Activated CD4-positive, alpha-beta memory T cell treated with anti-CD3 and anti-CD28 coated beads, Interleukin-2, amount 10 ng/mL, durations not matched to agents 7 days and 5 days (primary cell): ENCODE measurements around the gene GNPDA2. TPM values are rescaled to one million over a fixed set of nuclear protein-coding genes. Genes with fewer than 3 reads are reported as not detected.

ENCODE experiments used
- CTCF ChIA-PET: fragments of 350-600 bp; sonication (Branson Sonifier 250); formaldehyde crosslinking; loops from one replicate; lab custom pipeline; 2021; ENCODE audit warnings: antibody characterized with exemption, inconsistent platforms; lab: Charles Lee
- POLR2A ChIA-PET: fragments of 350-600 bp; sonication (Branson Sonifier 250); formaldehyde crosslinking; loops from one replicate; lab custom pipeline; 2021; ENCODE audit warnings: antibody characterized with exemption; lab: Charles Lee
- DNase-seq: peaks from one replicate; pipeline ENCODE4 v3.0.0-alpha.2; 2020
- H3K27ac Mint-ChIP-seq: one replicate; pipeline ENCODE4 v1.8.0; 2021; ENCODE audit warnings: mild to moderate bottlenecking, mixed read lengths
- H3K27me3 Mint-ChIP-seq: one replicate; pipeline ENCODE4 v1.8.0; 2021; ENCODE audit warnings: mixed read lengths
- H3K36me3 Mint-ChIP-seq: one replicate; pipeline ENCODE4 v1.8.0; 2021; ENCODE audit warnings: low read depth, mixed read lengths
- H3K4me1 Mint-ChIP-seq: one replicate; pipeline ENCODE4 v1.8.0; 2021; ENCODE audit warnings: mixed read lengths
- H3K4me3 Mint-ChIP-seq: one replicate; pipeline ENCODE4 v1.8.0; 2021; ENCODE audit warnings: mild to moderate bottlenecking, mixed read lengths
- H3K9me3 Mint-ChIP-seq: one replicate; pipeline ENCODE4 v1.8.0; 2021; ENCODE audit warnings: mixed read lengths
- total RNA-seq, 2 experiments: library from RNA; stranded (reverse); gene quantifications; one replicate each; pipeline ENCODE4 v1.2.3, GENCODE V29; 2021

The GNPDA2 gene
- total RNA-seq, 2 experiments from 2014 or later = 11.1 to 12.2 TPM

DNA sequence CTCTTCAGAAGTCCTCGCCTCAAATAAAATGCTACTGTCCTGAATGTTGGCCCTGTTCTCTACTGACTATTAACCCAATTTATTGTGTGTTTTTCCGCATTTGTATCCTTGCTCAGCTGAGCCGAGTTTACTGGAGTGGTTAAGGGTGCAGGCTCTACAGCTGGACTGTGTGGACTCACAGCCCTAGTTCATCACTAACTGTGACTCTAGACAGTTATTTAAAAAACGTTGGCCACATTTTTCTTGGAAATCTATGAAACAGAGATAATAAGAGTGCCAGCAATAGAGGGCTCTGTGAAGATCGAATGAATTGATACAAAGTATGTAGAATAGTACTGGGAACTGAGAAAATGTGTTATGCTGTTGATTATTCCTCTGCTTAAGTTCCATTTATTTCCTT, 51.0 kb downstream of the GNPDA2 start:
- H3K9me3 Mint-ChIP-seq = no peaks in the 10 kb centered on the region

DNA sequence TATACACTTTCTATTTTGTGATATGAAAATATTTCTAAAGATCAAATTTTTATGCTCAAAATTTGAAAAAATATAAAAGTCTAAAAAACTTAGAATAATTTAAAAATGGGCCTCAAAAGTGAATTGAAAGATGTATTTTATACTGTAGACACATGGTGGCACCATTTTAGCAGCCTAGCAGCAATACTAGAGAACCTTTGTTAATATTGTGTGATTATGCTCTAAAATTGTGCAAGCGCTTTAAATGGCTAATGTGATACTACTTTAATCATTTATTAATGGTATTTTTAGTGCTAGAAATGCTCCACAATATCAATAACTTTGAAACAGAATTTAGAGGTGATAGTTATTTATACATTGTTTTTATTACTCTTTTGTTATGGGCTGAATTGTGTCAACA, 51.9 kb downstream of the GNPDA2 start:
- CTCF ChIA-PET = no interaction called here
- POLR2A ChIA-PET = no interaction called here
- Mint-ChIP-seq H3K36me3 (no peaks in the 10 kb centered on the region), H3K9me3 (no peaks in the 10 kb centered on the region), H3K4me1 (peaks cover 15% of the 10 kb centered on the region), H3K27ac (no peak overlapping the region), H3K27me3 (peaks cover 6% of the 10 kb centered on the region), H3K4me3 (no peak overlapping the region)
- no peak for DNase-seq

More for the DNA sequence above, 51.0 kb downstream of the GNPDA2 start:
- no peak overlapping the region for H3K27ac Mint-ChIP-seq
- POLR2A ChIA-PET = no interaction called here
- no peak overlapping the region for H3K4me3 Mint-ChIP-seq
- CTCF ChIA-PET = no interaction called here
- no peaks in the 10 kb centered on the region for H3K36me3 Mint-ChIP-seq
- no peak for DNase-seq
- peaks cover 21% of the 10 kb centered on the region for H3K4me1 Mint-ChIP-seq
- H3K27me3 Mint-ChIP-seq = peaks cover 6% of the 10 kb centered on the region

DNA sequence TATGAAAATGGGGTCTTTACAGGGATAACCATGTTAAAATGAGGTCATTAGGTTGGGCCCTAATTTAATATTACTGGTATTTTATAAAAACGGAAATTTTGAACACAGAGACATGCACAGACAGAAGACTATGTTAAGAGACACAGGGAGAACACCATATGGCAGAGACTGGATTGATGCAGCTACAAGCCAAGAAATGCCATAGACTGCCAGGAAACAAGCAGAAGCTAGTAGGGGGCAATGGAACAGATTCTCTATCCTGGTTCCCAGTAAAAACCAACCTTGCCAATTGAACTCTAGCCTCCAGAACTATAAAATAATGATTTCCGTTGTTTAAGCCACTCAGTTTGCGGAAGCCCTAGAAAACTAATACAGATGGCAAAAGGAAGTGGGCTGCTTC, 54.7 kb downstream of the GNPDA2 start:
- Mint-ChIP-seq H3K4me1 (peaks cover 12% of the 10 kb centered on the region), H3K27me3 (peaks cover 6% of the 10 kb centered on the region), H3K4me3 (no peak overlapping the region), H3K9me3 (no peaks in the 10 kb centered on the region), H3K36me3 (no peaks in the 10 kb centered on the region), H3K27ac (no peak overlapping the region)
- ChIA-PET CTCF (no interaction called here), POLR2A (no interaction called here)
- no peak for DNase-seq

DNA sequence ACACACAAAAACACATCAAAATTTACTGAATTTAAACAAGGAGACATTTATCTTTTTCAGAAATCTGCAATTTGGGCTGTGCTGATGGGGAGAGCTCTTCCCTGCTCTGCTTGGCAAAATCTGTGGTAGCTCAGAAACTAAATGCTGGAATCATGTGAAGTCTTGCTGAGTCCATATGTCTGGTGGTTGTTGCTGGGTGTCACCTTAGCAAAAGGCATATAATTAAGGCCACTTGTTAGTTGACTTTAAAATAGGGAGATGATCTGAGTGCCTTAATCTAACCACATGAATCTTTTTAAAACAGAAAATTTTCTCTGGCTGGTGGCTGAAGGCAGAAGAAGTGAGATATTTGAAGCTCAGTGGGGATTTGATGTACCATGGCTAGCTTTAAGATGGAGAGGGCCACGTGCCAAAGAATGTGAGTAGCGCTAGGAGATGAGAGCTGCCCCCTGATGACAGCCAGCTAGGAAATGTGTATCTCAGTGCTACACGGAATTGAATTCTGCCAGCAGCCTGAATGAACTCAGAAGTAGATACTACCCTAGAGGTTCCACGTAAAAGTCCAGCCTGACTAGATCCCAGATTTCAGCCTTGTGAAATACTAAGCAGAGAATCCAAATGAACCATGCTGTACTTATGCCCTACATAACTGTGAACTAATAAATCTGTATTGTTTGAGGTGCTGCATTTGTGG, 55.7 kb downstream of the GNPDA2 start:
- H3K27ac Mint-ChIP-seq = no peak overlapping the region
- POLR2A ChIA-PET = no interaction called here
- H3K4me3 Mint-ChIP-seq = no peak overlapping the region
- DNase-seq = no peak
- peaks cover 12% of the 10 kb centered on the region for H3K4me1 Mint-ChIP-seq
- H3K9me3 Mint-ChIP-seq = no peaks in the 10 kb centered on the region
- CTCF ChIA-PET = no interaction called here
- H3K36me3 Mint-ChIP-seq = no peaks in the 10 kb centered on the region
- peaks cover 6% of the 10 kb centered on the region for H3K27me3 Mint-ChIP-seq

DNA sequence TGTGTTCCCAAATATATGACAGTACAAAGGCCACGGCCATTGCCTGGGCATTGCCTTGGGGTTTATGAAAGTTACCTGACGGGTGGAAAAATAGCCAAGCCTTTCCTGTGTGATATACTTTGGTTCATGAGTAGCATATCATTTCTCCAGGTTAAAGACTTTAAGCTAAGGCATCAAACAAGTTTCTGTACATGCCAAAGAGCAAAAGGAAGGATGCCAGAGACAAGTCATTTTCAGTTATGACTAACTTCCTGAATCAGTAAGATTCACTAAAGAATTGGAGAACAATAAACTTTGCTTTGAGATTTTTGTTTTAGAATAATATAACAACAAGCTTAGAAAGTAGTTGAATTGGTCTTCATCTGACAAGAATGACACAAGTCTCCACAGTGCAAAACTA, 57.8 kb downstream of the GNPDA2 start:
- no peak overlapping the region for H3K4me3 Mint-ChIP-seq
- POLR2A ChIA-PET = interaction anchor here (1.7 kb wide), 1 partner anchor 9 kb away, joined by 9 read pairs; the partner anchor contains the start of gene GUF1
- peaks cover 6% of the 10 kb centered on the region for H3K27me3 Mint-ChIP-seq
- H3K9me3 Mint-ChIP-seq = no peaks in the 10 kb centered on the region
- CTCF ChIA-PET = interaction anchor here (2.0 kb wide), 1 partner anchor 10 kb away, joined by 6 read pairs; the partner anchor contains the start of gene GUF1
- no peak overlapping the region for H3K27ac Mint-ChIP-seq
- H3K4me1 Mint-ChIP-seq = peaks cover 12% of the 10 kb centered on the region
- no peak for DNase-seq
- no peaks in the 10 kb centered on the region for H3K36me3 Mint-ChIP-seq

DNA sequence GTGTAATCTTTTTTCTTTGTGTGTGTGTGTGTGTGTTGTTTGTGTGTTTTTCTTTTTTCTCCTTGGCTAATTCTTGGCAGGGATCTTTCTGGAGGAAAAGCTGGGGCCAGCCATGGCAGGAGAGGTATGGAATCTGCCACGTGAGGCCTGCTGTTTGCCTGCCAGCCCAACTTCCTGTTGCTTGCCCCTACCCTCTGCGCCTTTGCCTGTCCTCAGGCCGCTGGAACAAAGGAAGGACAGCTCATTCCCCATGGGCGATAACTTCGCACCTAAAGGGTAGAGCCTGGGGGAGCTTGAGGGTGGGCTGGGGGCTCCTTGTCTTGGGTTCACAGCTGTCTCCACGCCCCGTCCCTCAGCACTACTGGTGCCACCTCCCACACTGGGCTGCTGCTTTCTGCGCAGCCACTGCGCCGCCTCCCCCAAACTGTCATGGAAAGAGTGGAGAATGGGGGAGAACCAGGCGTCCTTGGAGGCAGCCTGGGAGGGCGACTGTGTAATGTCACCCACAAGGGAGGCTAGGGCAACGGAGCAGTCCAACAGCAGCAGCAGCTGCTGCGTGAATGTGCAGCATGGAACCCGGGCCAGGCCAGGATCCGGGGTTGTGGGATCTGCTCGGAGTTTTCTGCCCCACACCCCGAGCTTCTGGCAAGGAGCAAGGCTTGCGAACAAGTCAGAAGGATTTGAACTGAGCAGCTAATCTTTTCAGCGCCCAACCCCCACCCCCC, 62.7 kb downstream of the GNPDA2 start:
- Mint-ChIP-seq H3K9me3 (no peaks in the 10 kb centered on the region), H3K27me3 (peaks cover 5% of the 10 kb centered on the region), H3K4me3 (no peak overlapping the region), H3K36me3 (no peaks in the 10 kb centered on the region), H3K27ac (no peak overlapping the region), H3K4me1 (peaks cover 9% of the 10 kb centered on the region)
- CTCF ChIA-PET = no interaction called here
- DNase-seq = no peak
- POLR2A ChIA-PET = interaction anchor here (1.1 kb wide), 2 partner anchors 14 to 16 kb away, joined by 3 read pairs; partner anchors contain the start of gene GUF1

DNA sequence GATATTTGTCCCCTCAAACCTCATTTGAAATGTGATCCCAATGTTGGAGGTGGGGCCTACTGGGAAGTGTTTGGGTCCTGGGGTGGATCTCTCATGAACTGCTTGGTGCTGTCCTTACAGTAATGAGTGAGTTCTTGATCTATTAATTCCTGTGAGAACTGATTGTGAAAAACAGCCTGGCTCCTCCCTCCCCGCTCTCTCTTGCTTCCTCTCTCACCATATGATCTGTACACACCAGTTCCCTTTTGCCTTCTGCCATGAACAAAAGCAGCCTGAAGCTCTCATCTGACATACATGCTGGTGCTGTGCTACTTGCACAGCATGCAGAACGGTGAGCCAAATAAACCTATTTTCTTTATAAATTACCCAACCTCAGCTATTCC, 63.7 kb downstream of the GNPDA2 start:
- Mint-ChIP-seq H3K4me3 (no peak overlapping the region), H3K27ac (no peak overlapping the region), H3K9me3 (no peaks in the 10 kb centered on the region), H3K4me1 (peaks cover 2% of the 10 kb centered on the region), H3K27me3 (peaks cover 7% of the 10 kb centered on the region), H3K36me3 (no peaks in the 10 kb centered on the region)
- POLR2A ChIA-PET = interaction anchor here (1.1 kb wide), 2 partner anchors 15 to 17 kb away, joined by 3 read pairs; partner anchors contain the start of gene GUF1
- CTCF ChIA-PET = no interaction called here
- no peak for DNase-seq

DNA sequence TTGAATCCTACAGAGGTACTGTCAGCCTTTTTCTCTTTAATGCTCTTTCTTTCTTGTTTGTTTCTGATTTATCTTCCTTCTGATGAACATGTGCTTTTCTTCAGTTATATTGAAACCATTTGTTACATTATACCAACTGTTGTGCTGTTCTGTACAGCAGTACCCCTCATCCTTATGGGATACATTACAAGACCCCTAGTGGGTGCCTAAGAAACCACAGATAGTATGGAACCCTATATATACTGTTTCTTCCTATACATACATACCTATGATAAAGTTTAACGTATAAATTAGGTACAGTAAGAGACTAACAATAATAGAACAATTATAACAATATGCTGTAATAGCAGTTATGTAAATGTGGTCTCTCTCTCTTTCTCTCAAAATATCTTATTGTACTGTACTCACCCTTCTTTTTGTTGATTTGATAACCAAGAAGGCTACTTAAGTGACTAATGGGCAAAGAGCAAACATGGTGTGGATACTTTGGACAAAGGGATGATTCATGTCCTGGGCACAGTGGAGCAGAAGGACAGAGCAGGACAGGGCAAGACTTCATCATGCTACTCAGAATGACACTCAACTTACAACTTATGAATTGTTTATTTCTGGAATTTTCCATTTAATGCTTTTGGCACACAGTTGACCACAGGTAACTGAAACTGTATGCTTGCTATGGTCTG, 64.3 kb downstream of the GNPDA2 start:
- Mint-ChIP-seq H3K9me3 (no peaks in the 10 kb centered on the region), H3K27ac (no peak overlapping the region), H3K4me1 (no peaks in the 10 kb centered on the region), H3K4me3 (no peak overlapping the region), H3K36me3 (no peaks in the 10 kb centered on the region), H3K27me3 (peaks cover 7% of the 10 kb centered on the region)
- ChIA-PET CTCF (no interaction called here), POLR2A (interaction anchor here (1.1 kb wide), 1 partner anchor 17 kb away, joined by 3 read pairs; no protein-coding TSS in a partner anchor)
- DNase-seq = no peak

DNA sequence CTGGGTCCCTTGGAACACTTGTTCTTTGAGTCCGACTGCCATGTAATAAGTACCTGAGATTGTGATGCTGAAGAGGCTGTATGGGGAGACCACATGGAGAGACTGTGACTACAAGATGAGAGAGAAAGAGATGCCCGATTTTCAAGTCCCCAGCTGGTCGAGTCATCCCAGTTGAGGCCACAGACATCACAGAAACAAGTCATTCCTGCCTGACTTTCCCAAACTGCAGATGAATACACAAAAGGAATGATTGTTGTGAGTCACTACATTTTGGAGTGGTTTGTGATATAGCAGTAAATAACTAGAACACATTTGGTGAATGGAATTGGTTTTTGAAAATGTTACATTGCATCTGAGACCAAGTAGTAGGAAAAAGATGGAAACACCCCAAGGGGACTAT, 66.0 kb downstream of the GNPDA2 start:
- Mint-ChIP-seq H3K4me3 (no peak overlapping the region), H3K27me3 (peaks cover 10% of the 10 kb centered on the region), H3K9me3 (no peaks in the 10 kb centered on the region), H3K27ac (no peak overlapping the region), H3K4me1 (no peaks in the 10 kb centered on the region), H3K36me3 (no peaks in the 10 kb centered on the region)
- ChIA-PET CTCF (no interaction called here), POLR2A (no interaction called here)
- no peak for DNase-seq

DNA sequence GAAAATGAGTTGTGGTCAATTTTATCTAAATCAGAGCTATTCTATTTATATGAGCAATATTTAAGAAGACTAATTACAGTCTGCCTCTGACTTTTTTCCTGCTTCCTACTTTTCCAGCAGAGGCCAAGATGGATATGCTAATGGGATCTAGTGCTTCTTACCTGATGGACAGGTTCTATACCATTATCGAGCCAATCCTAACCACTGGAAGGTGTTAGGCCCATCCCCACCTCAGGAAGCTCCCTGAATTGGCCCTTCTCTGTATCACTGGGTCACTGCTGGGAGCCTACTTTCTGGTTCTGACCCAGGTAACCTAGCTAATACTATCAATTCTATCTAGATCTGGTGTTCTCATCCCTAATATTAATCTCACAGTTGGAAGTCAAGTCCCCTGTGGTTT, 74.4 kb downstream of the GNPDA2 start:
- Mint-ChIP-seq H3K27me3 (peaks cover 15% of the 10 kb centered on the region), H3K9me3 (no peaks in the 10 kb centered on the region), H3K4me1 (no peaks in the 10 kb centered on the region), H3K27ac (no peak overlapping the region), H3K4me3 (no peak overlapping the region), H3K36me3 (no peaks in the 10 kb centered on the region)
- ChIA-PET POLR2A (no interaction called here), CTCF (interaction anchor here (0.9 kb wide), 1 partner anchor 22 kb away, joined by 3 read pairs; no protein-coding TSS in a partner anchor)
- DNase-seq = no peak

Other genes with a start within 250 kb of the GNPDA2 start
- not detected for gene YIPF7, start 74.9 kb downstream of the GNPDA2 start, total RNA-seq
- 10 to 100 TPM; 18.0 to 20.6 TPM for gene GUF1, start 48.1 kb downstream of the GNPDA2 start, total RNA-seq